Measurements from ENCODE around the gene FHL3.
A peak's percentile ranks its signal among the peaks of the same experiment; 100 is the strongest.

Gene FHL3

DNA sequence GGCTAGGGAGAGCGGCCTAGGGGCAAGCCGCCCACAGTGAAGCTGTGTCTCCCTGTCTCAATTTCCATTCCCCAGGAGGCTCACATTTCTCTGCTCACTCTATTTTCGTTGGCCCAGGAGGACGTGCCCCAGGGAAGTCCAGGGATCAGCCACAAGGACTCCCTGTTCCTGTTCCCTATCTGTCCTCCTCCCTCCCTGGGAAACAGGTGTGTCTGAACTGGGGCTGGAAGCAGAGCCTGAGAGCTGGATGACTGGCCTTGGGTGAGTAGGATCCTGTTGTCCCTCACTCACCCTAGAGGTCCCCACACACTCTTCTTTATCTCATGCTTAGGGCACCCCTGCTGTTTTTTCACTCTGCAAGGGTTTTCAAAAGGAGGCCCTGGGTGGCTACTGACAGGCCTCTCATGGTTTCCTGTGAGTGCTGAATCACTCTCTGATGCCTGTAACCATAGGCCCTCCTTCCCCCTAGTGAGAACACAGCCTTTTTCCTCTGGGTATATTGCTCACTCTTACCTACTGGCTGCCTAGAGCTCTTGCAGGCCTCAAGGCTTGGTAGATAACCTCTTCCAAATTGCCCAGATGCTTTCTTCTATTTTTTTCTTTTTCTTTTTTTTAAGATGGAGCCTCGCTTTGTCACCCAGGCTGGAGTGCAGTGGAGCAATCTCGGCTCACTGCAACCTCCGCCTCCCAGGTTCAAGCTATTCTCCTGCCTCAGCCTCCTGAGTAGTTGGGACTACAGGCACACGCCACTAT, 4.0 kb upstream of the FHL3 start:
- H2AFZ ChIP-seq (ENCODE audit: low read depth, low read length, severe bottlenecking): no peak overlapping the region

DNA sequence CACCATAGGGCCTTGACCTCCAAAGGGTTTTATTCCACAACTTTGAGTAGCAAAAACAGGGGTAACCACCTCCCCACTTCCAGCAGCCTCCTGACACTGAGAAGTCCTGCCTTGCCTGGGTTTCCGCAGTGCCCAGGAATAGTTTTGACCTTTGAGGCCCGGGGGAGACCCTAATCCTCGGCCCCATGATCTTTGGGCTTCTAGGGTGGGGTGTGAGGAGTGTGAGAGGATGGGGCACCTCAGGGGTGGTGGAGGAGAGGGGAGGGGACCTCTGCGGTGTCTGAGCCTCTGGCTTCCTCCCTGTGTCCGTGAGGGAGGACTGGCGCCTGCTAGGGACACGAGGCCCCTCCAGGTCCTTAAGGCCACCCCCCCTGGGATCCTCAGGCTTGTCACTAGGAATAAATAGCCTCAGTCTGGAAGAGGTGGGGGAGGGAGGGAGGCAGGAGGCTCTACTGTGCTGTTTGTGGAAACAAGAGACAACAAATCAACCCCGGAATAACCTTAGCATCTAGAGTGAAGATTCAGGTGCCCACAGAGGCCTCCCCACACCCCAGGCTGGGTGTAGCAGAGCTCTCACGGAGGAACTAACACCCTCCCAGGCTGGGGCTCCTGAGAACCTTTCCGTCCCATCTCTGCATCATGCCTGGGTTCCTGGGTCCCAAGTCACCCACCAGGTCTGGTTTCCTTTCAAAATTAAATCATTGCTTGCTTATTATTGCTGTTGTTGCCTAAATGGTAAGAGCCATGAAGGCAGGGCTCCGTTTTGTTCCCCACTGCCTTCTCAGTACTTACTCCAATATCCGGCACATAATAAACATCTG, 904 bp upstream of the FHL3 start:
- Histone ChIP-seq H3K27ac (ENCODE audit: low read depth, low read length) (no peak overlapping the region), H3K9me2 (replicated peaks; ENCODE audit: insufficient read depth, low read length) (no peaks in the 10 kb centered on the region), H3K4me3 (ENCODE audit: insufficient read depth, low read length, poor library complexity, severe bottlenecking) (no peak overlapping the region), H2AFZ (ENCODE audit: low read depth, low read length, severe bottlenecking) (no peak overlapping the region), H3K36me3 (ENCODE audit: low read length) (no peaks in the 10 kb centered on the region), H4K20me1 (ENCODE audit: low read depth, low read length) (no peaks in the 10 kb centered on the region), H3K9me3 (ENCODE audit: insufficient read depth, low read length) (no peaks in the 10 kb centered on the region), H3K4me2 (ENCODE audit: low read depth, low read length, poor library complexity, severe bottlenecking) (no peak overlapping the region), H3K79me2 (ENCODE audit: insufficient read depth, low read length) (no peaks in the 10 kb centered on the region), H3F3A (ENCODE audit: insufficient read depth) (no peaks in the 10 kb centered on the region), H3K27me3 (ENCODE audit: low read length) (no peaks in the 10 kb centered on the region), H3K9ac (ENCODE audit: low read length) (no peak overlapping the region)
- TF ChIP-seq, protein P1, sequence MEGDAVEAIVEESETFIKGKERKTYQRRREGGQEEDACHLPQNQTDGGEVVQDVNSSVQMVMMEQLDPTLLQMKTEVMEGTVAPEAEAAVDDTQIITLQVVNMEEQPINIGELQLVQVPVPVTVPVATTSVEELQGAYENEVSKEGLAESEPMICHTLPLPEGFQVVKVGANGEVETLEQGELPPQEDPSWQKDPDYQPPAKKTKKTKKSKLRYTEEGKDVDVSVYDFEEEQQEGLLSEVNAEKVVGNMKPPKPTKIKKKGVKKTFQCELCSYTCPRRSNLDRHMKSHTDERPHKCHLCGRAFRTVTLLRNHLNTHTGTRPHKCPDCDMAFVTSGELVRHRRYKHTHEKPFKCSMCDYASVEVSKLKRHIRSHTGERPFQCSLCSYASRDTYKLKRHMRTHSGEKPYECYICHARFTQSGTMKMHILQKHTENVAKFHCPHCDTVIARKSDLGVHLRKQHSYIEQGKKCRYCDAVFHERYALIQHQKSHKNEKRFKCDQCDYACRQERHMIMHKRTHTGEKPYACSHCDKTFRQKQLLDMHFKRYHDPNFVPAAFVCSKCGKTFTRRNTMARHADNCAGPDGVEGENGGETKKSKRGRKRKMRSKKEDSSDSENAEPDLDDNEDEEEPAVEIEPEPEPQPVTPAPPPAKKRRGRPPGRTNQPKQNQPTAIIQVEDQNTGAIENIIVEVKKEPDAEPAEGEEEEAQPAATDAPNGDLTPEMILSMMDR (IDR thresholded peaks at IDR 0.05; ENCODE audit: insufficient read depth, low read length, poor library complexity, severe bottlenecking): no peak
- no peak for TF ChIP-seq EZH2phosphoT487 (conservative IDR thresholded peaks at IDR 0.05; ENCODE audit: low read length)

More for the DNA sequence above, 4.0 kb upstream of the FHL3 start:
- Histone ChIP-seq H3K9me3 (ENCODE audit: insufficient read depth, low read length) (no peaks in the 10 kb centered on the region), H3K9ac (ENCODE audit: low read length) (no peak overlapping the region), H3K27me3 (ENCODE audit: low read length) (no peaks in the 10 kb centered on the region), H3K79me2 (ENCODE audit: insufficient read depth, low read length) (peaks cover 17% of the 10 kb centered on the region), H3K9me2 (replicated peaks; ENCODE audit: insufficient read depth, low read length) (no peaks in the 10 kb centered on the region), H3F3A (ENCODE audit: insufficient read depth) (no peaks in the 10 kb centered on the region), H3K4me3 (ENCODE audit: insufficient read depth, low read length, poor library complexity, severe bottlenecking) (no peak overlapping the region), H4K20me1 (ENCODE audit: low read depth, low read length) (no peaks in the 10 kb centered on the region), H3K4me2 (ENCODE audit: low read depth, low read length, poor library complexity, severe bottlenecking) (no peak overlapping the region), H3K27ac (ENCODE audit: low read depth, low read length) (no peak overlapping the region), H3K36me3 (ENCODE audit: low read length) (no peaks in the 10 kb centered on the region)
- TF ChIP-seq EZH2phosphoT487 (conservative IDR thresholded peaks at IDR 0.05; ENCODE audit: low read length): no peak

DNA sequence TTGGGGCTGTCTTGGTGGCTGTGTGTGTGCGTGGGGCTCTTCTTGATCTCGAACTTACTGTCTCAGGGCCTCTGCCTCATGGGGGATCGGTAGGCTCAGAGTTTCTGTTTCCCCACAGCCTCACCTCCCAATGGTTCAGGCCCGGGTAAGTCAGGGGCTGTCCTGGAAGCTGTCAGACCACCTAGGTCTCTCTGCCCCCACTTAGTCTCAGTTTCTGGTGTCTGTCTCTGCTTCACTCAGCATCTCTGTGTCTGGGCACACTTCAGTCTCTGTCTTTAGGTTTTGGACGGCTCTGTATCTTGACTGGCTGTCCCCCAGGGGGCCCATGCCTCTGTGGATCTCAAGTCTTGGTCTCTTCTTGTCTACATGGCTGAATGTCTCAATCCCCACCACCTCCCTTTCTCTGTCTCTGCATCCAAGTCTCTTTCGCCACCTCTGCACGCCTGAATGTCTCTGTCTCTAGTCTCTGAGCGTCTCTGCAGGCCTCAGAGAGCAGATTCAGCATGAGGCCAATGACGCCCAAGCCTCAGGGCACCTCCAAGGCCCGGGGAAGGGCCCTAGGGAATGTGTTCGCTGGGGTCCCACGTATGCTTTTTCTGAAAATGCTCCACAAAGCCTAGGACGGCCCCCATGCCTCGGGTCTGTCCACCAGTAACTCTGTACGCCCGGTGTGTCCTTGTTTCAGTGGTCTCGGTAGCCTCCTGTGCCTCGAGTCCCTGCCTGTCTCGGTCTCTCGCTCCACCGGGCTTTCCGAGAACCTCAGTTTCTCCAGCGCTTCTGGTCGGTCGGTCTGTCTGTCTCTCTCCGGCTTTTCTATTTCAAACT, 818 bp downstream of the FHL3 start:
- TF ChIP-seq EZH2phosphoT487 (conservative IDR thresholded peaks at IDR 0.05; ENCODE audit: low read length): no peak
- TF ChIP-seq, protein P1 (IDR thresholded peaks at IDR 0.05; ENCODE audit: insufficient read depth, low read length, poor library complexity, severe bottlenecking): no peak
- no peaks in the 10 kb centered on the region for H3K9me3 ChIP-seq (ENCODE audit: insufficient read depth, low read length)
- H3K27ac ChIP-seq (ENCODE audit: low read depth, low read length): no peak overlapping the region
- peak overlapping the region; percentile 45 for H2AFZ ChIP-seq (ENCODE audit: low read depth, low read length, severe bottlenecking)
- no peaks in the 10 kb centered on the region for H4K20me1 ChIP-seq (ENCODE audit: low read depth, low read length)
- H3K27me3 ChIP-seq (ENCODE audit: low read length): no peaks in the 10 kb centered on the region
- H3K4me3 ChIP-seq (ENCODE audit: insufficient read depth, low read length, poor library complexity, severe bottlenecking): peak overlapping the region; percentile 40
- H3K4me2 ChIP-seq (ENCODE audit: low read depth, low read length, poor library complexity, severe bottlenecking): peak overlapping the region; percentile 44
- no peaks in the 10 kb centered on the region for H3K36me3 ChIP-seq (ENCODE audit: low read length)
- no peaks in the 10 kb centered on the region for H3F3A ChIP-seq (ENCODE audit: insufficient read depth)
- H3K79me2 ChIP-seq (ENCODE audit: insufficient read depth, low read length): no peaks in the 10 kb centered on the region
- H3K9ac ChIP-seq (ENCODE audit: low read length): 0 out of 2 replicates have a peak overlapping the region, but pooled peaks have one; percentile 25
- H3K9me2 ChIP-seq (replicated peaks; ENCODE audit: insufficient read depth, low read length): no peaks in the 10 kb centered on the region
